Lower leg skin (tissue), 4 donors: ENCODE measurements around the gene ZNF79. TPM values are rescaled to one million over a fixed set of nuclear protein-coding genes. Genes with fewer than 3 reads are reported as not detected.
A peak's percentile ranks its signal among the peaks of the same experiment; 100 is the strongest.

Experiments
- DNase-seq, 2 donors: peaks; one replicate each; pipeline ENCODE4 v3.0.0-alpha.2; 2019; ENCODE audit warnings: low spot score in 2 of 2
- H3K4me3 ChIP-seq: fragments of 200-600 bp; sonication (generic); 2 replicates; pipeline ENCODE4 v1.5.1; 2017; ENCODE audit warnings: mild to moderate bottlenecking, low read depth; ENCODE audit not compliant: poor library complexity, severe bottlenecking
- CTCF ChIP-seq, 3 donors: fragments of 450-650 bp; IDR thresholded peaks; one replicate each; pipeline ENCODE4 v1.5.1; 2016; ENCODE audit warnings: antibody characterized with exemption in 3 of 3, mild to moderate bottlenecking in 3 of 3, moderate library complexity in 2 of 3
- POLR2A ChIP-seq, 2 donors: fragments of 450-650 bp; IDR thresholded peaks; one replicate each; pipeline ENCODE4 v1.6.1; 2016 to 2017; ENCODE audit warnings: antibody characterized with exemption in 2 of 2, mild to moderate bottlenecking in 1 of 2, moderate library complexity in 1 of 2
- WGBS, 2 donors: methylation state at CpG; one replicate each; pipeline ENCODE4 v1.1.5; 2018; 5-methylcytosine and 5-hydroxymethylcytosine counted together
- intact Hi-C: fragments of 100-400 bp; cut with DNase I; formaldehyde crosslinking; loops from one replicate; pipeline ENCODE4 v1.15.0; 2023; ENCODE audit warnings: low total_unique reads
- total RNA-seq, 4 donors: library from RNA; depleted of rRNA; stranded (reverse); fragments of >200 nt; gene quantifications; one replicate each; pipeline ENCODE4 v1.1.0, GENCODE V29; 2016

The ZNF79 gene
- total RNA-seq, 4 donors from 2014 or later = 9.2 to 12.1 (median 9.8) TPM

GRCh38 chr9:127386249-127386648 is 37.9 kb upstream of the ZNF79 start:
- DNase-seq = no peak
- WGBS, 2 donors = 83 to 96% methylated on average over 4 of the region's 4 CpGs
- no peak overlapping the region for H3K4me3 ChIP-seq
- intact Hi-C loops = no loop called here
- no peak for TF ChIP-seq CTCF (IDR thresholded peaks at IDR 0.05)

GRCh38 chr9:127386981-127387380 is 37.2 kb upstream of the ZNF79 start:
- no peak for TF ChIP-seq POLR2A (IDR thresholded peaks at IDR 0.05)
- no peak for TF ChIP-seq CTCF (IDR thresholded peaks at IDR 0.05)
- no peak for DNase-seq
- intact Hi-C loops = no loop called here
- no peak overlapping the region for H3K4me3 ChIP-seq
- 92 to 94% methylated on average over 10 of the region's 10 CpGs for WGBS, 2 donors

GRCh38 chr9:127388037-127388855 is 35.9 kb upstream of the ZNF79 start:
- H3K4me3 ChIP-seq = no peak overlapping the region
- TF ChIP-seq POLR2A (IDR thresholded peaks at IDR 0.05) = no peak
- no peak for TF ChIP-seq CTCF (IDR thresholded peaks at IDR 0.05)
- DNase-seq = peak in 1 of 2 donors; percentile 46
- intact Hi-C loops = no loop called here
- WGBS, 2 donors = 43 to 54% methylated on average over 10 of the region's 10 CpGs

GRCh38 chr9:127388856-127389238 is 35.3 kb upstream of the ZNF79 start:
- WGBS, 2 donors = 63 to 64% methylated on average over 6 of the region's 6 CpGs
- intact Hi-C loops = no loop called here
- DNase-seq = no peak
- TF ChIP-seq POLR2A (IDR thresholded peaks at IDR 0.05) (no peak), CTCF (IDR thresholded peaks at IDR 0.05) (no peak)
- no peak overlapping the region for H3K4me3 ChIP-seq

GRCh38 chr9:127389381-127390247 is 34.6 kb upstream of the ZNF79 start:
- H3K4me3 ChIP-seq = no peak overlapping the region
- TF ChIP-seq POLR2A (IDR thresholded peaks at IDR 0.05) (no peak), CTCF (IDR thresholded peaks at IDR 0.05) (no peak)
- intact Hi-C loops = no loop called here
- WGBS, 2 donors = 74 to 79% methylated on average over 4 of the region's 4 CpGs
- no peak for DNase-seq
